NT2/D1 (cell line): ENCODE measurements around the gene RPSA.
"Not testable (repeated sequence)": the region's sequence is repeated elsewhere in the genome, so short reads cannot be mapped to it uniquely, and the experiment has no call there.

Experiments
- DNase-seq: peaks from one replicate; pipeline ENCODE4 v3.0.0-alpha.2; 2011; ENCODE audit warnings: low read depth, low spot score
- H3K27me3 ChIP-seq: 2 replicates; pipeline ENCODE4 v1.6.0; 2011; ENCODE audit warnings: mild to moderate bottlenecking; ENCODE audit not compliant: insufficient read length, insufficient read depth
- H3K36me3 ChIP-seq: 2 replicates; pipeline ENCODE4 v1.6.1; 2011; ENCODE audit warnings: mild to moderate bottlenecking, low read length, mixed read lengths; ENCODE audit not compliant: insufficient read depth, insufficient read length
- H3K4me1 ChIP-seq: 2 replicates; pipeline ENCODE4 v1.5.1; 2011; ENCODE audit not compliant: insufficient read depth, insufficient read length
- H3K4me3 ChIP-seq: 2 replicates; pipeline ENCODE4 v1.5.1; 2011; ENCODE audit warnings: low read depth; ENCODE audit not compliant: insufficient read length
- H3K9ac ChIP-seq: 2 replicates; pipeline ENCODE4 v1.6.0; 2011; ENCODE audit warnings: low read depth; ENCODE audit not compliant: insufficient read length
- H3K9me3 ChIP-seq: 2 replicates; pipeline ENCODE4 v1.5.1; 2011; ENCODE audit warnings: mild to moderate bottlenecking, low read length; ENCODE audit not compliant: insufficient read depth
- SUZ12 ChIP-seq: IDR thresholded peaks from 2 replicates; pipeline ENCODE4 v1.6.1; 2011; ENCODE audit not compliant: insufficient read length, insufficient read depth; ENCODE audit errors: extremely low read depth
- YY1 ChIP-seq: IDR thresholded peaks from 2 replicates; pipeline ENCODE4 v1.6.1; 2011; ENCODE audit not compliant: insufficient read length, insufficient read depth
- ZNF274 ChIP-seq: IDR thresholded peaks from 2 replicates; pipeline ENCODE4 v1.6.1; 2011; ENCODE audit warnings: mild to moderate bottlenecking, low read depth, low read length

Gene RPSA

DNA sequence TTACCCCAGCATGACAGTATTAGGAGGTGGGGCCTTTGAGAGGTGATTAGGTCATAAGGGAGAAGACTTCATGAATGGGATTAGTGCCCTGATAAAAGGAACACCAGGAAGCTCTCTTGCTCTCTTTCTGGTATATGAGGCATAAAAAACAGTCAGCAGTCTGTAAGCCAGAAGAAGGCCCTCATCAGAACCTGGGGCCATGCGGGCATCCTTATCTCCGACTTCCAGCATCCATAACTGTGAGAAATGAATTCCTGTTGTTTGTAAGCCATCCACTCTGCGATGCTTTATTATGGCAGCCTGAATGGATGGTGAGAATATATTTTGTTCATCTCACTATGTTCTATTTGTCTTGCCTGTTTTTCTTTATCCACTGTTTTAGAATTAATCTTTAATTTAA, 43.3 kb downstream of the RPSA start:
- DNase-seq, result no peak
- Histone ChIP-seq H3K4me1 (peaks cover 6% of the 10 kb centered on the region), H3K9ac (no peak overlapping the region), H3K4me3 (no peak overlapping the region), H3K9me3 (no peaks in the 10 kb centered on the region), H3K27me3 (no peaks in the 10 kb centered on the region), H3K36me3 (no peaks in the 10 kb centered on the region)
- TF ChIP-seq YY1 (no peak), SUZ12 (no peak), ZNF274 (no peak)

DNA sequence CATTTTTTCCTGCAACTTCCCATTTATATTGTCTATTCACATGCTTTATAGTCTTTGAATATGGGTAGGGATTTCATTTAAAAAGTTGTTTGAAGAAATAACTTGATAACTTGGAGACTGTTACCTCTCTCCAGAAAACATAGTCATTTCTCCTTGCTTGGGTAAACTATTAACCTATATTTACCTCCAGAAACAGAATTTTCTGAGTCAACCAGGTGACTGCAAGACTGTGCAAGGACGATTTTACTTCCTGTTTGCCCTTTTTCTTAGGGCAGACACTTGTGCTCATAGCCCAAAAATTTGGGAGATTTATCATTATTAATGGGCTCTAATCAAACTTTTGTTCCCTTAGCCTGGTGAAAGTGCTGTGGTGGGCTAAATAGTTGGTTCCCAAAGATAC, 46.6 kb downstream of the RPSA start:
- Histone ChIP-seq H3K4me3 (no peak overlapping the region), H3K36me3 (no peaks in the 10 kb centered on the region), H3K4me1 (peaks cover 4% of the 10 kb centered on the region), H3K9me3 (no peaks in the 10 kb centered on the region), H3K27me3 (no peaks in the 10 kb centered on the region), H3K9ac (no peak overlapping the region)
- no peak for TF ChIP-seq SUZ12
- no peak for TF ChIP-seq YY1
- TF ChIP-seq ZNF274, result no peak
- DNase-seq, result no peak

DNA sequence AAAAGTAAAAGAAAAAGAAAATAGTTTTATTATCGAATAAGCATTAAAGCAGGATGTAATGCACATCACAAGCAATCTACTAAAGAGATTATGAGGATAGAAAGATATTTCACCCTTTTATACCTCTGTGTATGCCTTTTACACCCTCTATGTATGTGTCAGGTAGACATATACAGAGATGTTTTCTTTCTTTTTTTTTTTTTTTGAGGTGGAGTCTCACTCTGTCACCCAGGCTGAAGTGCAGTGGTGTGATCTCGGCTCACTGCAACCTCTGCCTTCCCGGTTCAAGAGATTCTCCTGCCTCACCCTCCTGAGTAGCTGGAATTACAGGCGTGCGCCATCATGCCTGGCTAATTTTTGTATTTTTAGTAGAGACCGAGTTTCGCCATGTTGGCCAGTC, 47.4 kb downstream of the RPSA start:
- H3K27me3 ChIP-seq, DNase-seq, H3K36me3 ChIP-seq, H3K9me3 ChIP-seq, H3K4me3 ChIP-seq, H3K9ac ChIP-seq, H3K4me1 ChIP-seq: not testable (repeated sequence)

DNA sequence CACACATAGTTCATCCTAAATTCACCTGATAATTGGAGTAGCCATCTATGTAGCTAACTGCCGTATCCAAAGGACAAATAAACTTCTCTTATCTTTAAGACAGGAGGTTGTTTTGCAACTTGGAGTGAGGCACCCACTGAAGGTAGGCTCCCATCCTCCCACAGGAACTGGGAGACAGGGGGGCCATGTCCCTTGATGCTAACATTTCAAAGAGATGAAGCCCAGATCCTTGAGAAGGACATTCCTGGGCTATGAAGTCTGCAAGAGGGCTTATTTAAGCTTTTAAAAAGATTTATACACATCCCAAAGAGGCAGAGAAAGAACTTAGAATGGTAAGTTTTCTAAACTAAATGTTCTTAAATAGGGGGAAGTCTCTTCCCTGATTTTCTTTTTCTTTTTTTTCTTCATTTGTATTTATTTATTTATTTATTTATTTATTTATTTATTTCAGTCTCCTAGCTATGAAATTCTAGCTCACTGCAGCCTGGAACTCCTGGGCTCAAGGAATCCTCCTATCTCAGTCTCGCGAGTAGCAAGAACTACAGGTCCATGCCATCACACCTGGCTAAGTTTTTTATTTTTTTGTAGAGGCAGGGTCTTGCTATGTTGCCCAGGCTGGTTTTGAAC, 48.2 kb downstream of the RPSA start:
- Histone ChIP-seq H3K9ac (no peak overlapping the region), H3K27me3 (no peaks in the 10 kb centered on the region), H3K4me3 (no peak overlapping the region), H3K36me3 (no peaks in the 10 kb centered on the region), H3K4me1 (no peaks in the 10 kb centered on the region), H3K9me3 (no peaks in the 10 kb centered on the region)
- TF ChIP-seq SUZ12, result no peak
- TF ChIP-seq ZNF274, result no peak
- no peak for TF ChIP-seq YY1
- DNase-seq, result no peak

DNA sequence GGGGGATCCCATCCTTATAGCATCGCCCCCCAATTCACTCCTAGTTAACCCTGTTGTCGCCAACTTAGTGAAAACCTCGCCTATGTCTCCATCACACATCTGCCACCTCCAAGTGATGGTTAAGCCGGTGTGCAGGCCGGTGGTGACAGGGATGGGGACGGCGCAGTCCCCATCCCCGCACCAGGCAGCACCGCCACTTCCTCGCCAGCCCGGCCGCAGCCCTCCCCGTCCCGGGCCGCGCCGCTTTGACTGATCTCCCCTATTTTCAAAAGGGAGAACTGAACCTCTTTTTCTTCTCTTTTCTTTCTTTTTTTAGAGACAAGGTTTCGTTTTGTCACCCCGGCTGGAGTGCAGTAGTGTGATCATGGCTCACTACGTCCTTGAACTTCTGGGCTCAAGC, 49.6 kb downstream of the RPSA start:
- no peaks in the 10 kb centered on the region for H3K4me1 ChIP-seq

DNA sequence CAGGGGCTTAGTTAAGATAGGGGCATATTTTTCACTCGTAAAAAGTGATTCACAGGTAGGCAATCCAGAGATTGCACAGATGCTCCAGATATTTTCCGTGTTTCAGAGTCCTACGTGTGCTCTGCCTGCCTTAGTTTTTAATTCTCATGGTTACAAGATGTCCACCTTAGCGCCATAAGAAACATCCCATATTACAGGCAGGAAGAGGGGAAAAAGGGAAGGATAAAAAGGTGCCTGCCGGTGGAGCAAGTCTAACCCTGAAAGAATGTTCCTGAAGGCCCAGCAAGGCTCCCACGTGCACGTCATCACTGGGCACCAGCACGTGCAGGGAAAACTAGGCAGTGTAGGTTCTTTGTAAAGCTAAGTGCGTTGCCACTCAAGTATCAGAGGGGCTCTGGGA, 50.8 kb downstream of the RPSA start:
- Histone ChIP-seq H3K4me1 (no peaks in the 10 kb centered on the region), H3K9ac (no peak overlapping the region), H3K27me3 (no peaks in the 10 kb centered on the region), H3K36me3 (no peaks in the 10 kb centered on the region), H3K9me3 (no peaks in the 10 kb centered on the region), H3K4me3 (no peak overlapping the region)
- no peak for TF ChIP-seq SUZ12
- TF ChIP-seq ZNF274, result no peak
- TF ChIP-seq YY1, result no peak
- DNase-seq, result no peak

More for the DNA sequence above, 49.6 kb downstream of the RPSA start:
- TF ChIP-seq YY1 (no peak), ZNF274 (no peak), SUZ12 (no peak)
- DNase-seq, result no peak
- Histone ChIP-seq H3K9me3 (no peaks in the 10 kb centered on the region), H3K27me3 (no peaks in the 10 kb centered on the region), H3K9ac (no peak overlapping the region), H3K36me3 (no peaks in the 10 kb centered on the region), H3K4me3 (no peak overlapping the region)

DNA sequence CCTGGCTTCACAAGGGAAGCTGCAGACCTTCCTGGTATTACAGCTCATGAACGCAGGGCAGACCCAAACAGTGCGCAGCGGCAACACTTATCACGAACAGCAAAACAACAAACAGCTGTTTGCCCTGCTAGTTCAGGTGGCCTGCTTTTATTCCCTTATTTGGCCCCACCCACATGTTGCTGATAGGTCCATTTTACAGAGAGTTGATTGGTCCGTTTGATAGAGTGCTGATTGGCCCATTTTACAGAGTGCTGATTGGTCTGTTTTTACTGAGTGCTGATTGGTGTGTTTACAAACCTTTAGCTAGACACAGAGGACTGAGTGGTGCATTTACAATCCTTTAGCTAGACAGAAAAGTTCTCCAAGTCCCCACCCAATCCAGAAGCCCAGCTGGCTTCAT, 52.1 kb downstream of the RPSA start:
- H3K4me3 ChIP-seq, DNase-seq, H3K9me3 ChIP-seq: not testable (repeated sequence)

DNA sequence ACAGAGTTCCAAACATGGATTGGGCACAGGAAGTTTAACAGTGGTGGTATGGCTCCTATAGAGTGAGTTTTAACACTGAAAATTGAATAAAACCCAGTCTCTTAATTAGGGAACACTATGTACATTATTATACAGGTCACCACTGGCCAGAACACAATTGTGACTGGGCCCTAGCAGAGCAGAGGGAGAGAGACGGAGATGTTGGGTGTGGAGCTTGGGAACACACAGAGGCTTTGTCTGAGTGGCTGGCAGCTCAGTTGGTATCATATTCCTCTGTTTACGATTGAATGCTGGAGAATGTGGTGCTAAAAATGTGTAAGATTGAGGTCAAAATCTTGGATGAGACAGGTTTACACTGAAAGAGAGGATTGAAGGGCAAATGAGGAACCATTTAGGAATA, 54.2 kb downstream of the RPSA start:
- Histone ChIP-seq H3K4me1 (no peaks in the 10 kb centered on the region), H3K27me3 (no peaks in the 10 kb centered on the region), H3K4me3 (no peak overlapping the region), H3K9me3 (no peaks in the 10 kb centered on the region), H3K36me3 (no peaks in the 10 kb centered on the region), H3K9ac (no peak overlapping the region)
- no peak for TF ChIP-seq YY1
- DNase-seq, result no peak

More for the DNA sequence above, 52.1 kb downstream of the RPSA start:
- H3K4me1 ChIP-seq, H3K27me3 ChIP-seq, H3K36me3 ChIP-seq, H3K9ac ChIP-seq: not testable (repeated sequence)
